GM18508 (cell line): Measurements from ENCODE around the gene HDAC1.
"Not testable (repeated sequence)": the region's sequence is repeated elsewhere in the genome, so short reads cannot be mapped to it uniquely, and the experiment has no call there.

Experiments used
- ATAC-seq: cut with Tn5 transposase; IDR thresholded peaks from one replicate; pipeline ENCODE4 v1.9.1; 2021; ENCODE audit warnings: moderate number of reproducible peaks; ENCODE audit not compliant: insufficient read depth, unreplicated experiment

HDAC1 gene

GRCh38 chr1:32291708-32292538 is at the start of gene HDAC1:
HDAC1 (plus strand) TSS chr1:32292083; CDS start chr1:32292170, 87 bp downstream.
- ATAC-seq = peak; percentile 68

GRCh38 chr1:32242341-32242851 is 49.5 kb upstream of the HDAC1 start:
- ATAC-seq = no peak

- no peak for ATAC-seq
These were observed 45.0 kb upstream of the HDAC1 start, which contains the start of gene FAM167B for GRCh38 chr1:32246888-32247273. FAM167B (plus strand) TSS chr1:32247222; CDS start chr1:32247422, 200 bp downstream.

- ATAC-seq = no peak
These were observed 44.4 kb upstream of the HDAC1 start for GRCh38 chr1:32247452-32247851.

GRCh38 chr1:32247983-32248889 is 43.6 kb upstream of the HDAC1 start:
- ATAC-seq = no peak

- ATAC-seq = peak; percentile 36
These were observed 41.9 kb upstream of the HDAC1 start for GRCh38 chr1:32249831-32250525.

GRCh38 chr1:32250893-32251716 is 40.8 kb upstream of the HDAC1 start, which contains the start of gene LCK:
LCK (plus strand) TSS chr1:32251265; CDS start chr1:32274330, 23,065 bp downstream.
- ATAC-seq = no peak

- ATAC-seq = no peak
These were observed 36.5 kb upstream of the HDAC1 start for GRCh38 chr1:32255072-32256071.

GRCh38 chr1:32256473-32257226 is 35.2 kb upstream of the HDAC1 start:
- ATAC-seq = no peak

GRCh38 chr1:32257227-32257508 is 34.7 kb upstream of the HDAC1 start:
- no peak for ATAC-seq

GRCh38 chr1:32263236-32263593 is 28.7 kb upstream of the HDAC1 start:
- ATAC-seq = not testable (repeated sequence)

- ATAC-seq = no peak
These were observed 28.1 kb upstream of the HDAC1 start for GRCh38 chr1:32263744-32264143.

GRCh38 chr1:32265846-32266245 is 26.0 kb upstream of the HDAC1 start:
- no peak for ATAC-seq

- no peak for ATAC-seq
These were observed 24.8 kb upstream of the HDAC1 start for GRCh38 chr1:32266921-32267591.

- ATAC-seq = no peak
These were observed 22.1 kb upstream of the HDAC1 start for GRCh38 chr1:32269744-32270143.

GRCh38 chr1:32272557-32273390 is 19.1 kb upstream of the HDAC1 start:
- no peak for ATAC-seq
